Measurements from ENCODE around the gene TMEM258.

The TMEM258 gene

DNA sequence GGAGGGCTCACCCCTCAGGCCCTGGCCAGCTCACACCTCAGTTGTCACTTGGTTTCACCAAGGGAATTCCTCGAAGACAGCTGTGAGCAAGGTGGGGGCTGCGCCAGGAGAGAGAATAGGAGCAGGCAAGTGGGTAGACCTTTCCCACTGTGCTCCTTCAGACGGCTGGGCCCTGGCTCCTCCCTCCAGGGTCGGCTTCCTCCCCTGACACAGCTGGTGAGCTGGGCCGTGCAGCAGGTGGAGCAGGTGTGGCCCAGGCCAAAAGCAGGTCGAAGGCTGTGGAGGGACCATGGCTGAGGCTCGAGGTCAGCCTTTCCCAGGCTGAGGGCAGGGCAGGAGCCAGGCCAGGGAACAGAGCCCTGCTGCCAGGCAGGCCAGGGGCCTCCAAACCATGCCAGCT, 52.4 kb downstream of the TMEM258 start:
- DNase-seq (ENCODE audit: low read depth): no peak

DNA sequence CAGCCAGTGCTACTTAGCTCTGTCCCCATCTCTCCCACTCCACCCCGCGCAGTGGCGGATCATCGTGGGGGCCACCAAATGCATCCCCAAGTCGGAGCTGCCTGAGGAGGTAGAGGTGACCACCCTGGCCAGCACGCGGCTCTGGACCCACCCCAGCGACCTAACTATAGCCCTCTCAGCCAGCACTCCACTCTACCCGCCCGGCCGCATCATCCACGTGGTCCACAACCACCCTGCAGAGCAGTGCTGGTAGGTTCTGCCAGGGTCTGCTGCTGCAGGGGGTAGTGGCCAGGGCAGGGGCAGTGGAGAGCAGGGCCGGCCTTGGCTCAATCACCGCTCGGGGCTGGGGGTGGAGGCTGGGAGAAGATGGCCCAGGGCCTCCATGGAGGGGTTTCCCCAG, 53.0 kb downstream of the TMEM258 start:
- no peak for DNase-seq (ENCODE audit: low read depth)
